NCI-H2227 (cell line): ENCODE measurements around the gene IFRD2.

Experiments used
- DNase-seq: peaks from one replicate; lab custom pipeline; 2025; ENCODE audit not compliant: unreplicated experiment; lab: John Stamatoyannopoulos, UW

The IFRD2 gene

GRCh38 chr3:50292159-50293078 is at the start of gene IFRD2:
Gene IFRD2 (minus strand): TSS chr3:50292429. CDS start chr3:50292274, 155 bp downstream.
- peak; percentile 96 for DNase-seq

GRCh38 chr3:50341537-50341936 is 49.3 kb upstream of the IFRD2 start:
- DNase-seq, result no peak

- no peak for DNase-seq
These were observed 48.5 kb upstream of the IFRD2 start, which contains the start of gene RASSF1 for GRCh38 chr3:50340448-50341329. Gene RASSF1 (minus strand): TSS chr3:50340836. CDS start chr3:50340805, 31 bp downstream.

GRCh38 chr3:50340147-50340447 is 47.9 kb upstream of the IFRD2 start:
- DNase-seq, result no peak

GRCh38 chr3:50339485-50340146 is 47.4 kb upstream of the IFRD2 start:
- no peak for DNase-seq

GRCh38 chr3:50338965-50339364 is 46.7 kb upstream of the IFRD2 start:
- DNase-seq, result no peak

- peak; percentile 97 for DNase-seq
These were observed 45.1 kb upstream of the IFRD2 start for GRCh38 chr3:50337175-50337861.

- no peak for DNase-seq
These were observed 44.4 kb upstream of the IFRD2 start for GRCh38 chr3:50336452-50337174.

- DNase-seq, result no peak
These were observed 42.3 kb upstream of the IFRD2 start for GRCh38 chr3:50334339-50335075.

GRCh38 chr3:50333744-50334328 is 41.6 kb upstream of the IFRD2 start:
- DNase-seq, result no peak

- no peak for DNase-seq
These were observed 39.2 kb upstream of the IFRD2 start for GRCh38 chr3:50331364-50331907.

GRCh38 chr3:50330330-50330729 is 38.1 kb upstream of the IFRD2 start:
- DNase-seq, result no peak

- DNase-seq, result peak; percentile 96
These were observed 35.9 kb upstream of the IFRD2 start, which contains the start of gene TUSC2 for GRCh38 chr3:50327943-50328691. Gene TUSC2 (minus strand): TSS chr3:50328223. CDS start chr3:50328099, 124 bp downstream.

- DNase-seq, result no peak
These were observed 34.9 kb upstream of the IFRD2 start for GRCh38 chr3:50327129-50327528.

- no peak for DNase-seq
These were observed 33.9 kb upstream of the IFRD2 start for GRCh38 chr3:50326182-50326541.

- no peak for DNase-seq
These were observed 33.4 kb upstream of the IFRD2 start for GRCh38 chr3:50325497-50326181.

- DNase-seq, result no peak
These were observed 32.9 kb upstream of the IFRD2 start for GRCh38 chr3:50325113-50325480.
